Uterus (tissue), 4 donors: ENCODE results near the gene ZNF232. TPM values are rescaled to one million over a fixed set of nuclear protein-coding genes. Genes with fewer than 3 reads are reported as not detected.
A peak's percentile ranks its signal among the peaks of the same experiment; 100 is the strongest.
"Not testable (repeated sequence)": the region's sequence is repeated elsewhere in the genome, so short reads cannot be mapped to it uniquely, and the experiment has no call there.

Experiments
- DNase-seq, 2 donors: peaks; one replicate each; pipeline ENCODE4 v3.0.0-alpha.2; 2019 to 2020
- H3K27ac ChIP-seq, 2 donors: fragments of 200-600 bp; sonication (generic); 1 replicate in 1 of 2; 2 replicates in 1 of 2; pipeline ENCODE4 v1.5.1; 2016 to 2018
- H3K27me3 ChIP-seq, 2 donors: fragments of 200-600 bp; sonication (generic); one replicate each; pipeline ENCODE4 v1.5.1; 2018 to 2019; ENCODE audit warnings: control low read depth in 1 of 2
- H3K36me3 ChIP-seq, 2 donors: fragments of 200-600 bp; sonication (generic); one replicate each; pipeline ENCODE4 v1.5.1; 2019; ENCODE audit warnings: control low read depth in 1 of 2
- H3K4me1 ChIP-seq, 2 donors: fragments of 200-600 bp; sonication (generic); one replicate each; pipeline ENCODE4 v1.5.1; 2018 to 2019; ENCODE audit warnings: control low read depth in 1 of 2
- H3K4me3 ChIP-seq, 2 donors: fragments of 200-600 bp; sonication (generic); 1 replicate in 1 of 2; 2 replicates in 1 of 2; pipeline ENCODE4 v1.5.1; 2018 to 2019; ENCODE audit warnings: mild to moderate bottlenecking in 1 of 2
- H3K9me3 ChIP-seq, 2 donors: fragments of 200-600 bp; sonication (generic); one replicate each; pipeline ENCODE4 v1.5.1; 2019; ENCODE audit warnings: control low read depth in 1 of 2
- POLR2A ChIP-seq, 2 donors: fragments of 450-650 bp; IDR thresholded peaks; one replicate each; pipeline ENCODE4 v1.6.1; 2016; ENCODE audit warnings: antibody characterized with exemption in 2 of 2, mild to moderate bottlenecking in 1 of 2, moderate library complexity in 1 of 2
- intact Hi-C: fragments of 100-400 bp; cut with DNase I; formaldehyde crosslinking; loops from one replicate; pipeline ENCODE4 v1.15.1; 2023; ENCODE audit warnings: low total_unique reads
- total RNA-seq, 4 donors: library from RNA; depleted of rRNA in 3 of 4; stranded (reverse); fragments of >200 nt in 3 of 4; gene quantifications; one replicate each; pipeline versions ENCODE4 v1.1.0 to v1.2.4, GENCODE V29; 2014 to 2023
- TF ChIP-seq, protein P1 (sequence below), 4 experiments: fragments of 200-600 bp in 2 of 4; fragments of 450-650 bp in 2 of 4; sonication (generic) in 2 of 4; IDR thresholded peaks; one replicate each; pipeline ENCODE4 v1.5.1; 2016 to 2019; ENCODE audit warnings: antibody characterized with exemption in 4 of 4, mild to moderate bottlenecking in 2 of 4, moderate library complexity in 1 of 4
- donor health status: DM: yes; HTN: yes; CAD: no.

ZNF232 gene
- total RNA-seq, 4 donors from 2014 or later: 0.51 to 12.7 (median 6.1) TPM

DNA sequence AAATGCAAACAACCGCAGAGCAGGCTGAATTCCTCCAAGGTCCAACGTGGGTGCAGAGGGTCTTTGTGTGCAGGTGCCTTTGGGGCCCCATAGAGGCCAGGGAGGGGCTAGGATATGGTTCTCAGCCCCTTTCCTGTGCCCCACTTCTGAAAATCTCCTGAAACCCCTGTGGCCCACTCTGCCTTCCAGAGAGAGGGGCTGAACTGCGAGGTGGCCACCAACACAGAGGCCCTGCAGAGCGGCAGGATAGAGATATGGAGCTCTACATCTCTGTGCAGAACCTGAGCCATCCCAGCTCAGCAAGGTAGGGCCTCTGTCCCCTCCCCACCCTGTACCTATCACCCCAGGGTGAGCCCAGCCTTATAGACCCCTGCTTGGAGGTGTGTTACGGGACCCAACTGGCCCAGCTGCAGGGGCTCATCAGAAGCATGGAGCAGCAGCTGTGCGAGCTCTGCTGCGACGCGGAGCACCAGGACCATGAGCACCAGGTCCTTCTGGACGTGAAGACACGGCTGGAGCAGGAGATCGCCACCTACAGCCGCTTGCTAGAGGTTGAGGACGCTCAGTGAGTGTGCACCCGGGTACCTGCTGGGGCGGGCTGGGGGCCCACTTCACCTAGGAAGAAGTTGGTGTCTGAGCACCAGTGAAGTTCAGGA lies 9.6 kb upstream of the ZNF232 start:
- H3K4me1 ChIP-seq: no peaks in the 10 kb centered on the region
- peak in 1 of 2 donors; percentile 9 for DNase-seq
- H3K27ac ChIP-seq: no peak overlapping the region
- TF ChIP-seq POLR2A (IDR thresholded peaks at IDR 0.05): no peak
- TF ChIP-seq, protein P1, sequence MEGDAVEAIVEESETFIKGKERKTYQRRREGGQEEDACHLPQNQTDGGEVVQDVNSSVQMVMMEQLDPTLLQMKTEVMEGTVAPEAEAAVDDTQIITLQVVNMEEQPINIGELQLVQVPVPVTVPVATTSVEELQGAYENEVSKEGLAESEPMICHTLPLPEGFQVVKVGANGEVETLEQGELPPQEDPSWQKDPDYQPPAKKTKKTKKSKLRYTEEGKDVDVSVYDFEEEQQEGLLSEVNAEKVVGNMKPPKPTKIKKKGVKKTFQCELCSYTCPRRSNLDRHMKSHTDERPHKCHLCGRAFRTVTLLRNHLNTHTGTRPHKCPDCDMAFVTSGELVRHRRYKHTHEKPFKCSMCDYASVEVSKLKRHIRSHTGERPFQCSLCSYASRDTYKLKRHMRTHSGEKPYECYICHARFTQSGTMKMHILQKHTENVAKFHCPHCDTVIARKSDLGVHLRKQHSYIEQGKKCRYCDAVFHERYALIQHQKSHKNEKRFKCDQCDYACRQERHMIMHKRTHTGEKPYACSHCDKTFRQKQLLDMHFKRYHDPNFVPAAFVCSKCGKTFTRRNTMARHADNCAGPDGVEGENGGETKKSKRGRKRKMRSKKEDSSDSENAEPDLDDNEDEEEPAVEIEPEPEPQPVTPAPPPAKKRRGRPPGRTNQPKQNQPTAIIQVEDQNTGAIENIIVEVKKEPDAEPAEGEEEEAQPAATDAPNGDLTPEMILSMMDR (IDR thresholded peaks at IDR 0.05): no peak
- H3K4me3 ChIP-seq: no peak overlapping the region
- no peaks in the 10 kb centered on the region for H3K9me3 ChIP-seq
- intact Hi-C loops: no loop called here
- H3K36me3 ChIP-seq: no peaks in the 10 kb centered on the region
- peaks cover 0 to 4% of the 10 kb centered on the region in 2 donors for H3K27me3 ChIP-seq

- H3K4me1 ChIP-seq: not testable (repeated sequence)
- peaks cover 7 to 10% of the 10 kb centered on the region in 2 donors for H3K27me3 ChIP-seq
- peak in 1 of 2 donors; percentile 1 for DNase-seq
Observed at GRCh38 chr17:5120436-5121185, 8.9 kb upstream of the ZNF232 start.

DNA sequence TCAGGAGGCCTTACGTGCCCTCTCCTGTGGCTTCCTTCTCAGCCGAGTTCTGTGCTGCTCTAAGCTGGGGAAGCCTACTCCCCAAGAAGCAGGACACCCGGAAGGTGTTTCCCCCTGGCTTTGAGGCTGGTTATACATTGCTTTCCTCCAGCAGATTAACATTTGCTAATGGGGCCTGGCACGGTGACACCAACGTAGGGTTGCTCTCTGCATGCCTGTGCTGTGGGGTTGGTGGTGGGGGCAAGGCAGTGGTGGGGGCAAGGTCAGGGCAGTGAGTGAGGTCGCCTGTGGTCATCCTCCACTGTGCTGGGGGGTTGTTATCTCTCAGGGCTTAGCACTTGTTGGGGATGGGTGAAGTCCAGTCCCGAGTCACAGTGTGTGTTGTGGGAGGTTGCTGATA lies 8.4 kb upstream of the ZNF232 start:
- Histone ChIP-seq H3K9me3 (no peaks in the 10 kb centered on the region), H3K27me3 (peaks cover 11 to 12% of the 10 kb centered on the region in 2 donors), H3K4me3 (no peak overlapping the region), H3K36me3 (no peaks in the 10 kb centered on the region), H3K4me1 (no peaks in the 10 kb centered on the region), H3K27ac (no peak overlapping the region)
- TF ChIP-seq, protein P1 (IDR thresholded peaks at IDR 0.05): no peak
- no peak for TF ChIP-seq POLR2A (IDR thresholded peaks at IDR 0.05)
- peak in 1 of 2 donors; percentile 0 for DNase-seq
- intact Hi-C loops: no loop called here

More at GRCh38 chr17:5120436-5121185, 8.9 kb upstream of the ZNF232 start:
- H3K36me3 ChIP-seq, H3K27ac ChIP-seq, H3K4me3 ChIP-seq, H3K9me3 ChIP-seq, intact Hi-C loops: not testable (repeated sequence)

- Histone ChIP-seq H3K27me3 (peaks cover 11 to 14% of the 10 kb centered on the region in 2 donors), H3K27ac (no peak overlapping the region), H3K36me3 (no peaks in the 10 kb centered on the region), H3K4me3 (no peak overlapping the region), H3K4me1 (no peaks in the 10 kb centered on the region), H3K9me3 (no peaks in the 10 kb centered on the region)
- TF ChIP-seq, protein P1 (IDR thresholded peaks at IDR 0.05): no peak
- TF ChIP-seq POLR2A (IDR thresholded peaks at IDR 0.05): no peak
- no peak for DNase-seq
- intact Hi-C loops: no loop called here
Observed at GRCh38 chr17:5118219-5118618, 6.5 kb upstream of the ZNF232 start.

DNA sequence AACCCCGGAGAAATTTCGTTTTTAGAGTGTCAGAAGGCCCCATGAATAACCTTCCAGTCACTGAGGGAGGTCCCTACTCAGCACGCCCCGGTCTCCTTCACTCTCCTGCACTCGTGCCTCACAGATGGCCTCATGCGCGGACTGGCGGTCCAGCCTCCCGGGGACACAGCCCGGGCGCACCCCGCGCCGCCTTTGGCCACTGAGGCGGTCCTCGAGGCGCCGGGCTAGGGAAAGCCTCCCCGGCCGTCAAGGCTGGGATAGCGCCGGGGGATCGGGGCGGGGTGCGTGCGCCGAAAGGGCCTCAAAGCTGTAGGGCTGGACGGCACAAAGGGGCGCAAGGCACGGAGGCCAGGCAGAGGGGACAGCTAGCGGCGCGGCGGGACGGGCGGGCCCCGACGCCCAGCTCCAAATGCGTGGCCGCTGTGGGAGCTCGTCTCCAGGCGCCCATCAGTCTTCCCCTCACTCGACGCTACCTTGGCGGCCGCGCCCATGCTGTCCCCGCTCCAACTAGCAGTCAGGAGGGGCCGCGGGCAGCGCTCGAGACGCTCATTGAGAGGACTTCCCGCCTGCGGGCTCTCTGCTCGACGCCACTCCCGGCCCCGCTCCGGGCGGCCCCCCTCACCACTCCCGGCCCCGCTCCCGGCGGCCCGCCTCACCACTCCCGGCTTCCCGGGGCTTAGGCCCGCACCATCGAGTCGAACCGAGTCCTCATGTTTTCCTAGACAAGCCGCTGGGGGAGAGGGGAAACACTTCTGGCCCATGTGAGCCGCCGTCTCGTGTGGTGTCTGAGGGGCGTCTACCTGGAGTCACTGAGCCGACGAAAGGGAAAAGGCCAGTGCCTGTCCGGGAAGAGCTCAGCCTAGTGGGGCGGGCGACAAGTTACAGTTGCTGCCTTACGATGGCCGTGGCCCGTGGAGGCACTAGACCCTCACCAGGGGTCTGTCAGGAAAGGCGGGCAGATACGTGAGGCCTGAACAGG lies 4.3 kb upstream of the ZNF232 start, which contains the start of gene USP6:
TSS of gene USP6 (plus strand) at position 360 of the 979 bp plus-strand sequence. CDS start 14,336 bp downstream, outside the sequence.
- Histone ChIP-seq H3K4me3 (no peak within 1 kb of the TSS), H3K27me3 (peaks cover 7 to 14% of the 10 kb centered on the region in 2 donors), H3K4me1 (no peaks in the 10 kb centered on the region), H3K27ac (no peak within 1 kb of the TSS), H3K9me3 (no peaks in the 10 kb centered on the region), H3K36me3 (no peaks in the 10 kb centered on the region)
- intact Hi-C loops: no loop called here
- TF ChIP-seq, protein P1 (IDR thresholded peaks at IDR 0.05): no peak
- no peak for TF ChIP-seq POLR2A (IDR thresholded peaks at IDR 0.05)
- no peak for DNase-seq
